Gastroesophageal sphincter (tissue), 2 donors: ENCODE measurements around the gene RBM23.

ENCODE experiments used
- POLR2A ChIP-seq, 2 donors: fragments of 450-650 bp; IDR thresholded peaks; one replicate each; pipeline ENCODE4 v1.6.1; 2017; ENCODE audit warnings: antibody characterized with exemption in 2 of 2, mild to moderate bottlenecking in 2 of 2, moderate library complexity in 1 of 2
- POLR2AphosphoS5 ChIP-seq: sonication (generic); formaldehyde crosslinking; IDR thresholded peaks from one replicate; pipeline ENCODE4 v1.6.1; 2017; ENCODE audit warnings: antibody characterized with exemption

DNA sequence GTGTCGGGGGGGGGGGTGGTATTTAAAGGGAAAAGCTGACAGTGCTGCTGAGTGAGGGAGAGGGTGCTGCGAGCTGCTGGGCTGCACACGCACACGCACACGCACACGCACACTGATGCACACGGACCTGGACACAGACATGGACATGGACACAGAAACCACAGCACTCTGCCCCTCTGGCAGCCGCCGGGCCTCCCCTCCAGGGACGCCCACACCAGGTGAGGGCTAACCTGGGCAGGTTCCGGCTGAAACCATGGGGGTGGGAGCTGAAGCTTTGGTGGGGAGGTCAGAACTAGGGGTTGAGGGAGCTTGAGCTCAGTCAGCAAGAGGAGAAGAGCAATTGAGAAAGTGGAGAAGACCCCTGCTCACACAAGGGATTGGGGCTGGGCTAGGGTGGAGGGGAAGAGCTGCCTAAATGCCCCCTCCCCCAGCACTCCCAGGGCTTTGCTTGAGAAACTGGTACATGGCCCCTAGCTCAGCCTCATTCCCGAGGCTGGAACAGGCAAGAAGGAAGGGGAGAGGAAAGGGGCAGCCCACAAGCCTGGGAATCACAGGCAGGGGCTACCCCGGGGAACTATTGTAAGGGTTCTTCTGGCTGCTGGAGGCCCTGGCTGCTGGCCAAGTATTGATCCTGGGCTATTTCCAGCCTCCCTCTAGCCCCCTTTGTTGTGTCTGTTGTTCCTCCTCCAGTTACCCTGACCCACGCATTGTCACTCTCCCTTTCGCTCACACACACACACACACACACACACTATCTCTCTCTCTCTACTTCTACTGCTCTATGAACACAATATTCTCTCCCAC lies 35.6 kb downstream of the RBM23 start, which contains the start of gene REM2:
- TF ChIP-seq POLR2AphosphoS5, result peak; percentile 2
- no peak for TF ChIP-seq POLR2A (IDR thresholded peaks at IDR 0.05)
